GM12801 (cell line): ENCODE measurements around the gene JMJD8.

ENCODE experiments used
- TF ChIP-seq, protein P1 (sequence below): IDR thresholded peaks from one replicate; pipeline ENCODE4 v1.5.1; 2011; ENCODE audit warnings: control low read depth; ENCODE audit not compliant: insufficient read length; ENCODE audit errors: extremely low read depth

The JMJD8 gene

GRCh38 chr16:715477-716199 lies 31.5 kb upstream of the JMJD8 start:
- TF ChIP-seq, protein P1, sequence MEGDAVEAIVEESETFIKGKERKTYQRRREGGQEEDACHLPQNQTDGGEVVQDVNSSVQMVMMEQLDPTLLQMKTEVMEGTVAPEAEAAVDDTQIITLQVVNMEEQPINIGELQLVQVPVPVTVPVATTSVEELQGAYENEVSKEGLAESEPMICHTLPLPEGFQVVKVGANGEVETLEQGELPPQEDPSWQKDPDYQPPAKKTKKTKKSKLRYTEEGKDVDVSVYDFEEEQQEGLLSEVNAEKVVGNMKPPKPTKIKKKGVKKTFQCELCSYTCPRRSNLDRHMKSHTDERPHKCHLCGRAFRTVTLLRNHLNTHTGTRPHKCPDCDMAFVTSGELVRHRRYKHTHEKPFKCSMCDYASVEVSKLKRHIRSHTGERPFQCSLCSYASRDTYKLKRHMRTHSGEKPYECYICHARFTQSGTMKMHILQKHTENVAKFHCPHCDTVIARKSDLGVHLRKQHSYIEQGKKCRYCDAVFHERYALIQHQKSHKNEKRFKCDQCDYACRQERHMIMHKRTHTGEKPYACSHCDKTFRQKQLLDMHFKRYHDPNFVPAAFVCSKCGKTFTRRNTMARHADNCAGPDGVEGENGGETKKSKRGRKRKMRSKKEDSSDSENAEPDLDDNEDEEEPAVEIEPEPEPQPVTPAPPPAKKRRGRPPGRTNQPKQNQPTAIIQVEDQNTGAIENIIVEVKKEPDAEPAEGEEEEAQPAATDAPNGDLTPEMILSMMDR: no peak

- TF ChIP-seq, protein P1: no peak
These were observed 30.7 kb upstream of the JMJD8 start, which contains the start of gene METRN for GRCh38 chr16:714558-715476. Gene METRN, plus strand, starts transcription at chr16:715118. Its CDS starts 172 bp downstream, at chr16:715290.

GRCh38 chr16:714079-714478 lies 29.9 kb upstream of the JMJD8 start:
- TF ChIP-seq, protein P1: no peak

GRCh38 chr16:711548-712320 lies 27.6 kb upstream of the JMJD8 start:
- TF ChIP-seq, protein P1: no peak

DNA sequence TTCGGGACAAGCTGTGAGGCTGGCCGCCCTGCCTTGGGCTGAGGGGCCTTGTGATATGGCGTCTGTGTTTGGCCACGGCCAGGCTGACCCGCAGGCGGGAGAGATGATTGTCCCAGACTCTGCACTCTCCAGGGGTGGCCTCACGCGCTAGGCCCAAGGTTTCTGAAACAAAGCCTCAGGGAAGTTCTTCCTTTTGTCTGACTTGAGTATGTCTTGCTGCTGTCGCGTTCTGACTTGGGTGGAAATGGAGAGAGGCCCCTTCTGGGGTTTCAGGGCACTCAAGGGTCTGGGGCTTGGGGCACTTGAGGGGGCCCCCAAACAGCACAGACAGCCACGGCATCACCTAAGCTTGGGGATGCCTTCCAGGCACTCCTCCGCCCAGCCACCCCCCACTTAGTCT lies 26.9 kb upstream of the JMJD8 start:
- TF ChIP-seq, protein P1: no peak

GRCh38 chr16:710500-711075 lies 26.5 kb upstream of the JMJD8 start:
- TF ChIP-seq, protein P1: no peak
